CD4-positive, alpha-beta memory T cell (primary cell): ENCODE measurements around the gene HECTD1. TPM values are rescaled to one million over a fixed set of nuclear protein-coding genes. Genes with fewer than 3 reads are reported as not detected.

Experiments used
- polyA plus RNA-seq, 2 donors: library from polyadenylated mRNA; unstranded; fragments of 300-500 nt; fragmentation: Illumina TruSeq; gene quantifications; one replicate each; pipeline ENCODE4 v1.2.3, GENCODE V29; 2021
- total RNA-seq, 2 experiments: library from RNA; stranded (reverse); gene quantifications; one replicate each; pipeline ENCODE4 v1.2.3, GENCODE V29; 2021

HECTD1 gene
- total and polyA plus RNA-seq, 4 experiments from 2014 or later, result 15.6 to 170 (median 96.6) TPM

Other genes with a start within 250 kb of the HECTD1 start
- gene AP4S1, start 182.1 kb downstream of the HECTD1 start, total RNA-seq, result 10 to 100 TPM; 18.0 to 22.6 TPM
- gene AP4S1, start 182.1 kb downstream of the HECTD1 start, polyA plus RNA-seq, result 1 to 10 TPM; 4.8 TPM
- gene STRN3, start 181.4 kb downstream of the HECTD1 start, total RNA-seq, result 10 to 100 TPM; 22.0 to 26.2 TPM
- 1 to 10 TPM; 2.3 to 6.2 TPM for gene STRN3, start 181.4 kb downstream of the HECTD1 start, polyA plus RNA-seq
- 10 to 100 TPM; 15.1 to 16.4 TPM for gene HEATR5A, start 212.8 kb upstream of the HECTD1 start, total RNA-seq
- gene HEATR5A, start 212.8 kb upstream of the HECTD1 start, polyA plus RNA-seq, result 1 to 10 TPM; 5.4 to 9.1 TPM
- gene DTD2, start 249.7 kb upstream of the HECTD1 start, total RNA-seq, result 10 to 100 TPM; 15.1 to 20.2 TPM
- gene DTD2, start 249.7 kb upstream of the HECTD1 start, polyA plus RNA-seq, result 10 to 100 TPM; 13.9 to 27.0 TPM